Measurements from ENCODE around the gene THUMPD3. TPM values are rescaled to one million over a fixed set of nuclear protein-coding genes. Genes with fewer than 3 reads are reported as not detected.

The THUMPD3 gene
- total RNA-seq, 2 donors from 2014 or later = 28.4 to 30.5 TPM

DNA sequence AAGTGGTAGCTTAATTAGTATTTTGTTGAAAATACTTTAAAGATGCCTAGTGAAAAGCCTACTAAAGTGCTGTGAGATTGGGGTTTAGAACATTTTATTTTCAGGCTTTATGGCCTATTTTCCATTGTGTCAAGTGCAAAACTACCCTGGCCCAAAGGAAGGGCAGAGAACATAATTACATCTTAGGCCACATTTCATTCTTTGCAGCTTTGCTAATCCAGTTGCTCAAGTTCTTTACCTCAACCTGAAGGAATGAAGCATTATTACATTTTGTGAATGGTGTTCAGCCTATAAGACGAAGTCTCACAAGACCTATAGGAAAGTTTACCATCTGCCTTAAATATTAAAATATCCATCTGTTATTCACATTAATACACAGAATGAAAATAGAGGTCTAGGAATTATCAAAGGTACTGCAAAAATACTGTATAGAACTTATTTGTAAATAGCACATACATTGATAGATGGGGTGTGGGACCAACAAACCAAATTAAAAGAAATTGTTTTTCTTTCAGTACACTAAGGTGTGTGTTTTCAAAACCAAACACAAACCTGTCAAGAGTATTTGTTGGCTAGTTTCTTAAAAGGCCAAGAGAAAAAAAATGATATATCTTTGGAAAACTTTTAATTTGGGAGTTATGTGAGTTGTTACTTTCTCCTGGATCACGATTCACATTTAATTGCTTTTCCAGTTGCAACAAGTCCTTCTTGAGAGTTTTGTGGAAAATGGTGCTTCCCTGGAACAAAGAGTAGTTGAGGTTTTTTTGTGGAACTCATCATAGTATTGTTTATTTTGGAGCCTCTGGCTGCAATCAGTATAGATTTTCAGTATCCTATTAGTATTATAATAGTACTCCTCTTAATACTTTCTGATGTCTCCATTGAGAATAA, 22.6 kb downstream of the THUMPD3 start:
- peaks cover 84% of the 10 kb centered on the region for H3K36me3 ChIP-seq
- no peak for DNase-seq (ENCODE audit: low spot score)
- no peaks in the 10 kb centered on the region for H3K4me1 ChIP-seq
- no peaks in the 10 kb centered on the region for H3K27me3 ChIP-seq
- H3K27ac ChIP-seq = no peak overlapping the region
- H3K4me3 ChIP-seq = no peak overlapping the region
- TF ChIP-seq, protein P1, sequence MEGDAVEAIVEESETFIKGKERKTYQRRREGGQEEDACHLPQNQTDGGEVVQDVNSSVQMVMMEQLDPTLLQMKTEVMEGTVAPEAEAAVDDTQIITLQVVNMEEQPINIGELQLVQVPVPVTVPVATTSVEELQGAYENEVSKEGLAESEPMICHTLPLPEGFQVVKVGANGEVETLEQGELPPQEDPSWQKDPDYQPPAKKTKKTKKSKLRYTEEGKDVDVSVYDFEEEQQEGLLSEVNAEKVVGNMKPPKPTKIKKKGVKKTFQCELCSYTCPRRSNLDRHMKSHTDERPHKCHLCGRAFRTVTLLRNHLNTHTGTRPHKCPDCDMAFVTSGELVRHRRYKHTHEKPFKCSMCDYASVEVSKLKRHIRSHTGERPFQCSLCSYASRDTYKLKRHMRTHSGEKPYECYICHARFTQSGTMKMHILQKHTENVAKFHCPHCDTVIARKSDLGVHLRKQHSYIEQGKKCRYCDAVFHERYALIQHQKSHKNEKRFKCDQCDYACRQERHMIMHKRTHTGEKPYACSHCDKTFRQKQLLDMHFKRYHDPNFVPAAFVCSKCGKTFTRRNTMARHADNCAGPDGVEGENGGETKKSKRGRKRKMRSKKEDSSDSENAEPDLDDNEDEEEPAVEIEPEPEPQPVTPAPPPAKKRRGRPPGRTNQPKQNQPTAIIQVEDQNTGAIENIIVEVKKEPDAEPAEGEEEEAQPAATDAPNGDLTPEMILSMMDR (IDR thresholded peaks at IDR 0.05) = no peak
- H3K9me3 ChIP-seq = no peaks in the 10 kb centered on the region

DNA sequence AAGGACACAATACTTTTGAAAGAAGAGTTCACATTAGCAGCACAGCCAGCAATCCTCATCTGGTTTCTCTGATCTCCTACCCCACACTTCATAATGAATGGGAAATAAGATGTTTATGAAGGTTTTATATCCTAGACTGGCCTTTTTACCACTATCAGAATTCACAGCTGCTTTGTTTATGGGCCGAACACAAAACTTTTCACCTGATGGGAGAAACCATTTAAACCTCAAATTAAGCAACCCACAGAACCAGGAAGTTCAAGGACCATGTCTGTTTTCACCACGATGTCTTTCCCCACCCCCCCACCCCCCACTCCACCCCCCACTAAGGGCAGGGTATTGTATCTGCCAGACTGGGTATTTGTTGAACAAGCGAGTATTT, 23.2 kb downstream of the THUMPD3 start:
- TF ChIP-seq, protein P1 (IDR thresholded peaks at IDR 0.05) = no peak
- Histone ChIP-seq H3K27me3 (no peaks in the 10 kb centered on the region), H3K4me1 (no peaks in the 10 kb centered on the region), H3K27ac (no peak overlapping the region), H3K36me3 (peaks cover 86% of the 10 kb centered on the region), H3K9me3 (no peaks in the 10 kb centered on the region), H3K4me3 (no peak overlapping the region)
- no peak for DNase-seq (ENCODE audit: low spot score)

DNA sequence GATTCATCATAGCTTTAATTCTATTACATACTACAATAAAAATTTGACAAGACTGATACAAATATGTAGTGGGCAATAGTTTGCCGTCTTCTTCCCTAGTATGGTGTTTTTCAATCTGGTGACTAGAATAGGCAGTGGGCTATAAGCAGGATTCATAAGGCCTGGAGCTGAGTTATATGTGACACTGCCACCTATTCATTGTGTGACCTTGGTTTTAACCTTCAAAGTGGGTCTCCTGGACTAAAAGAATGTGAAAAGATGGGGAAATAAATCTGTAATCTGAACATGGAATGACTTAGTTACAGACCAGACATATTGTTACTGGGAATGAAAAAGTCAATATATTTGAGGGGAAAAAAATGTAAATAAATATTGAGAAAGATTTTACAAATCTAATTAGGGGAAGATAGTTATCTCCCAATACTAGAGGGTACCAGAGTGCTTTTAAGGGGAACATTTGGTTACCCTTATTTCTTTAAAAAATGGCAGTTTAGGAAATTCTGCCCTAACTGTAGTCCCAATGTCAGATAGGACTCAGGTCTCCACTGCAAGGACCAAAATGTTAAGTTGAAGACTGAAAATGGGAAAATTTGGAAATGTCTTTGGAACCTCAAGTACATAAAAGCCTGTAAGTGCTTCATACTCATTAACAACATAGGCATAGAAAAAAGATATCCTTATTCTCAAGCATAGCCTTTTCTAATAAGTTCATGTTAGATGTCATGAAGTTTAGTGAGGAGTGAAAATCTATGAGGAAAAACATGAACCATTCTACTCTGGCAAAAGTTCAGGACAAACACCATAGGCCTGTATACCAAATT, 23.9 kb downstream of the THUMPD3 start:
- no peak for DNase-seq (ENCODE audit: low spot score)
- no peaks in the 10 kb centered on the region for H3K9me3 ChIP-seq
- H3K36me3 ChIP-seq = peaks cover 90% of the 10 kb centered on the region
- TF ChIP-seq, protein P1 (IDR thresholded peaks at IDR 0.05) = no peak
- peaks cover 0 to 4% of the 10 kb centered on the region in 2 donors for H3K4me1 ChIP-seq
- no peaks in the 10 kb centered on the region for H3K27me3 ChIP-seq
- no peak overlapping the region for H3K4me3 ChIP-seq
- H3K27ac ChIP-seq = no peak overlapping the region

DNA sequence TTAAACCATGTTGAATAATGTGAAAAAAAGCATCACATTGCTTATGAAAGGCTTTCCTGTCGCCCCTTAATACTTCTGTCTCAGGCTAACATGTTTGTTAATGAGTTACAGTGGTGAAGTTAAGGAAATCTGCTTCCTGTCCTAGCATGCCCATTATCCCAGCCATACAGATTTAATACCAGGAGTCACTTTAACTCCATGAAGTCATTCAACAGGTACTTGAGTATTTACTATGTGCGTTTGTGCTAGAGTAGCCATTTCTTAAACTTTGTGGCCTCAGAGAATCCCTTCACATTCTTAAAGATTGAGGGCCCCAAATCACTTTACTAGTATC, 24.4 kb downstream of the THUMPD3 start:
- peaks cover 0 to 8% of the 10 kb centered on the region in 2 donors for H3K4me1 ChIP-seq
- TF ChIP-seq, protein P1 (IDR thresholded peaks at IDR 0.05) = no peak
- no peaks in the 10 kb centered on the region for H3K27me3 ChIP-seq
- H3K27ac ChIP-seq = no peak overlapping the region
- no peaks in the 10 kb centered on the region for H3K9me3 ChIP-seq
- no peak overlapping the region for H3K4me3 ChIP-seq
- DNase-seq (ENCODE audit: low spot score) = no peak
- H3K36me3 ChIP-seq = peaks cover 90% of the 10 kb centered on the region

DNA sequence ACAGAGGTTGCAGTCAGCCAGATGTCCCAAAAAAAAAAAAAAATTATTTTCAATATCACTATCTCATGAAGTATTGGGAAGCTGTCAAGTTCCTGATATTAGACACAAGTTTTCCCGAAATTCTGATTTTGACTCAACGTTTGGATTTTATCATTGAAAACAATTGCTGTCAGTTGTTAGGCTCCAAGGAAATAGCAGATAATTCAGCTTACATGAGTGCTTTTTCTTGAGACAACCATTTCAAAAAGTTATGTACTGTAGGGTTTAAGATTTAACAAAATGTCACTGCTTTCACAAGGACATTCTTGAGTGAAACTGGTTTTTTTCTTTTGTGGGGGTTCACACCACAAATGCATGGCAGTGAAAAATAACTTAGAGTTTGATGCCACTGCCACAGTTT, 25.3 kb downstream of the THUMPD3 start:
- H3K4me3 ChIP-seq = no peak overlapping the region
- H3K36me3 ChIP-seq = peaks cover 83% of the 10 kb centered on the region
- TF ChIP-seq, protein P1 (IDR thresholded peaks at IDR 0.05) = no peak
- H3K9me3 ChIP-seq = no peaks in the 10 kb centered on the region
- peaks cover 0 to 15% of the 10 kb centered on the region in 2 donors for H3K4me1 ChIP-seq
- DNase-seq (ENCODE audit: low spot score) = no peak
- no peak overlapping the region for H3K27ac ChIP-seq
- H3K27me3 ChIP-seq = no peaks in the 10 kb centered on the region
